Measurements from ENCODE around the gene TMEM9B. TPM values are rescaled to one million over a fixed set of nuclear protein-coding genes. Genes with fewer than 3 reads are reported as not detected.

TMEM9B gene
- total RNA-seq, 2 donors from 2014 or later, result 19.4 to 62.5 TPM

DNA sequence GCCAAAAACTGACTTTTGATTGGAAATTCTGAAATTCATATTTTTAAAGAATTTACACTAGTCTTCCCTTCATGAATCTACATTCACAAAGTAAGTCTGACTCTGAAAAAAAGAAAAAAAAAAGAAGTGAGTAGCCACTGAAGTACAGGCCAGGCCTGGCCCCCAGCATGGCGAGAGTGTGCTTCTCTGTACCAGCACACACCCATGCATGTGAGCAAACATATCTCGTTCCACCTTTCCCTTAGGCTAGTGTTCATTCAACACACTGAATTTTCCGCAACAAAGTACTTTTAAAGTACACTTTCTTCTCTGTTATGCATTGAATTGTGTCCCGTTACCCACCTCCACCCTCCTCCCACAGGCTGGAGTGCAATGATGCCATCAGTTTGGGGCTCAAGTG is 36.0 kb downstream of the TMEM9B start:
- ATAC-seq (no peak), DNase-seq (no peak)
- H3K36me3 ChIP-seq (replicated peaks in 1 of 2; ENCODE audit: insufficient read depth in 1 of 2, low read depth in 2 of 2), result no peaks in the 10 kb centered on the region
- H3K4me1 ChIP-seq, result no peaks in the 10 kb centered on the region
- WGBS, 2 donors, result 90 to 92% methylated on average over 4 of the region's 4 CpGs
- no peaks in the 10 kb centered on the region for H3K9me3 ChIP-seq
- no peak overlapping the region for H3K27ac ChIP-seq
- intact Hi-C loops (cut with DNase I), result no loop called here
- H3K27me3 ChIP-seq, result no peaks in the 10 kb centered on the region
- TF ChIP-seq, protein P1, sequence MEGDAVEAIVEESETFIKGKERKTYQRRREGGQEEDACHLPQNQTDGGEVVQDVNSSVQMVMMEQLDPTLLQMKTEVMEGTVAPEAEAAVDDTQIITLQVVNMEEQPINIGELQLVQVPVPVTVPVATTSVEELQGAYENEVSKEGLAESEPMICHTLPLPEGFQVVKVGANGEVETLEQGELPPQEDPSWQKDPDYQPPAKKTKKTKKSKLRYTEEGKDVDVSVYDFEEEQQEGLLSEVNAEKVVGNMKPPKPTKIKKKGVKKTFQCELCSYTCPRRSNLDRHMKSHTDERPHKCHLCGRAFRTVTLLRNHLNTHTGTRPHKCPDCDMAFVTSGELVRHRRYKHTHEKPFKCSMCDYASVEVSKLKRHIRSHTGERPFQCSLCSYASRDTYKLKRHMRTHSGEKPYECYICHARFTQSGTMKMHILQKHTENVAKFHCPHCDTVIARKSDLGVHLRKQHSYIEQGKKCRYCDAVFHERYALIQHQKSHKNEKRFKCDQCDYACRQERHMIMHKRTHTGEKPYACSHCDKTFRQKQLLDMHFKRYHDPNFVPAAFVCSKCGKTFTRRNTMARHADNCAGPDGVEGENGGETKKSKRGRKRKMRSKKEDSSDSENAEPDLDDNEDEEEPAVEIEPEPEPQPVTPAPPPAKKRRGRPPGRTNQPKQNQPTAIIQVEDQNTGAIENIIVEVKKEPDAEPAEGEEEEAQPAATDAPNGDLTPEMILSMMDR (IDR thresholded peaks at IDR 0.05), result no peak
- TF ChIP-seq POLR2A (IDR thresholded peaks at IDR 0.05), result no peak
- no peak overlapping the region for H3K4me3 ChIP-seq

DNA sequence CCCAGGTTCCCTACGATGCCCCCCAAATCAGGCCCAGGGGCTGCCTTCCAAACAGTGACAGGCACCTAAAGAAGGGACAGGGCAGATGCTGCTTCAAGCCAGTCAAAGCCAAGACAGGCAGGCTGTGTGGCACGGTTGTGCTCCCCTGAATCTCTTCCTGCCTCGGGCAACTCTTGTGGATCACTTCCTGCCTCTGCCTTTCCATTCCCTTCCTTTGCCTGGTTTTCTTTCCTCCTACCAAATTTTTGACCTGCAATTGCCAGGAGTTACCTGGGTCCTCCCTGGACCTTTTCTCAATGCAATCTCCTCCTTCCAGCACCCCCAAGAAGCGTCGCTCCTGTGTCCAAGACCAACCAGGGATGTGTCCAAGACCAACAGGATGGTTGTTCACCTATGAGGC is 37.0 kb downstream of the TMEM9B start:
- Histone ChIP-seq H3K4me3 (no peak overlapping the region), H3K27me3 (no peaks in the 10 kb centered on the region), H3K4me1 (no peaks in the 10 kb centered on the region), H3K27ac (no peak overlapping the region), H3K36me3 (replicated peaks in 1 of 2; ENCODE audit: insufficient read depth in 1 of 2, low read depth in 2 of 2) (no peaks in the 10 kb centered on the region), H3K9me3 (no peaks in the 10 kb centered on the region)
- no peak for ATAC-seq
- TF ChIP-seq, protein P1 (IDR thresholded peaks at IDR 0.05), result no peak
- no peak for TF ChIP-seq POLR2A (IDR thresholded peaks at IDR 0.05)
- 87 to 88% methylated on average over 5 of the region's 5 CpGs for WGBS, 2 donors
- intact Hi-C loops (cut with DNase I), result no loop called here
- no peak for DNase-seq

- DNase-seq (no peak), ATAC-seq (no peak)
- no peak overlapping the region for H3K4me3 ChIP-seq
- no peak overlapping the region for H3K27ac ChIP-seq
- H3K36me3 ChIP-seq (replicated peaks in 1 of 2; ENCODE audit: insufficient read depth in 1 of 2, low read depth in 2 of 2), result no peaks in the 10 kb centered on the region
- H3K9me3 ChIP-seq, result no peaks in the 10 kb centered on the region
- 85 to 88% methylated on average over 3 to 4 of the region's 5 CpGs for WGBS, 2 donors
- no peaks in the 10 kb centered on the region for H3K4me1 ChIP-seq
- no peak for TF ChIP-seq POLR2A (IDR thresholded peaks at IDR 0.05)
- TF ChIP-seq, protein P1 (IDR thresholded peaks at IDR 0.05), result no peak
- intact Hi-C loops (cut with DNase I), result no loop called here
- no peaks in the 10 kb centered on the region for H3K27me3 ChIP-seq
Observed at GRCh38 chr11:8926236-8926635, 38.0 kb downstream of the TMEM9B start.

- TF ChIP-seq, protein P1 (IDR thresholded peaks at IDR 0.05), result no peak
- 91 to 92% methylated on average over 3 to 5 of the region's 5 CpGs for WGBS, 2 donors
Observed at GRCh38 chr11:8925711-8926110, 38.5 kb downstream of the TMEM9B start.

GRCh38 chr11:8922691-8923090 is 41.6 kb downstream of the TMEM9B start:
- no peak for DNase-seq
- 82 to 84% methylated on average over 5 of the region's 5 CpGs for WGBS, 2 donors
- no peak for ATAC-seq
- Histone ChIP-seq H3K9me3 (no peaks in the 10 kb centered on the region), H3K4me1 (no peaks in the 10 kb centered on the region), H3K4me3 (no peak overlapping the region), H3K27me3 (no peaks in the 10 kb centered on the region), H3K27ac (no peak overlapping the region), H3K36me3 (replicated peaks in 1 of 2; ENCODE audit: insufficient read depth in 1 of 2, low read depth in 2 of 2) (peaks cover 0 to 9% of the 10 kb centered on the region in 2 donors)
- TF ChIP-seq, protein P1 (IDR thresholded peaks at IDR 0.05), result no peak
- no peak for TF ChIP-seq POLR2A (IDR thresholded peaks at IDR 0.05)
- intact Hi-C loops (cut with DNase I), result no loop called here

More at GRCh38 chr11:8925711-8926110, 38.5 kb downstream of the TMEM9B start:
- no peaks in the 10 kb centered on the region for H3K9me3 ChIP-seq
- no peak overlapping the region for H3K4me3 ChIP-seq
- intact Hi-C loops (cut with DNase I), result no loop called here
- DNase-seq, result no peak
- ATAC-seq, result no peak
- H3K27me3 ChIP-seq, result no peaks in the 10 kb centered on the region
- no peak overlapping the region for H3K27ac ChIP-seq
- H3K36me3 ChIP-seq (replicated peaks in 1 of 2; ENCODE audit: insufficient read depth in 1 of 2, low read depth in 2 of 2), result no peaks in the 10 kb centered on the region
- no peaks in the 10 kb centered on the region for H3K4me1 ChIP-seq
